Skeletal muscle satellite cell (primary cell): ENCODE measurements around the gene HMGN1.

ENCODE experiments used
- H3K27me3 ChIP-seq: 2 replicates; pipeline ENCODE4 v1.7.0; 2013; ENCODE audit warnings: low read length; ENCODE audit not compliant: control insufficient read depth, insufficient read depth
- H3K36me3 ChIP-seq: 2 replicates; pipeline ENCODE4 v1.7.0; 2013; ENCODE audit warnings: mild to moderate bottlenecking, control low read depth, low read length; ENCODE audit not compliant: insufficient read depth
- H3K4me1 ChIP-seq: 2 replicates; pipeline ENCODE4 v1.7.0; 2013; ENCODE audit warnings: low read length; ENCODE audit not compliant: control insufficient read depth, insufficient read depth
- H3K4me2 ChIP-seq: 2 replicates; pipeline ENCODE4 v1.7.0; 2013; ENCODE audit warnings: mild to moderate bottlenecking, low read length
- H3K4me3 ChIP-seq: 2 replicates; pipeline ENCODE4 v1.7.0; 2013; ENCODE audit warnings: low read length
- H3K9ac ChIP-seq: 2 replicates; pipeline ENCODE4 v1.7.0; 2013; ENCODE audit warnings: mild to moderate bottlenecking, low read depth, low read length, moderate library complexity
- H3K9me3 ChIP-seq: replicated peaks from 2 replicates; pipeline ENCODE4 v1.7.0; 2013; ENCODE audit warnings: mild to moderate bottlenecking, control low read depth, low read length

The HMGN1 gene

GRCh38 chr21:39364949-39365348, 16.1 kb upstream of the HMGN1 start:
- H3K4me1 ChIP-seq, result peaks cover 14% of the 10 kb centered on the region
- no peaks in the 10 kb centered on the region for H3K9me3 ChIP-seq
- H3K4me2 ChIP-seq, result peak overlapping the region; percentile 7
- H3K27me3 ChIP-seq, result peaks cover 13% of the 10 kb centered on the region
- H3K9ac ChIP-seq, result no peak overlapping the region
- H3K36me3 ChIP-seq, result no peaks in the 10 kb centered on the region
- no peak overlapping the region for H3K4me3 ChIP-seq

GRCh38 chr21:39363607-39364555, 15.0 kb upstream of the HMGN1 start:
- Histone ChIP-seq H3K4me2 (no peak overlapping the region), H3K9me3 (no peaks in the 10 kb centered on the region), H3K4me1 (peaks cover 14% of the 10 kb centered on the region), H3K36me3 (no peaks in the 10 kb centered on the region), H3K4me3 (no peak overlapping the region), H3K27me3 (peaks cover 18% of the 10 kb centered on the region), H3K9ac (no peak overlapping the region)

GRCh38 chr21:39362733-39363132, 13.8 kb upstream of the HMGN1 start:
- H3K27me3 ChIP-seq, result peaks cover 22% of the 10 kb centered on the region
- H3K9me3 ChIP-seq, result no peaks in the 10 kb centered on the region
- H3K4me1 ChIP-seq, result peaks cover 14% of the 10 kb centered on the region
- H3K36me3 ChIP-seq, result no peaks in the 10 kb centered on the region
- H3K4me3 ChIP-seq, result no peak overlapping the region
- no peak overlapping the region for H3K9ac ChIP-seq
- no peak overlapping the region for H3K4me2 ChIP-seq

- Histone ChIP-seq H3K4me2 (no peak overlapping the region), H3K9ac (no peak overlapping the region), H3K9me3 (no peaks in the 10 kb centered on the region), H3K4me1 (peaks cover 9% of the 10 kb centered on the region), H3K27me3 (peaks cover 31% of the 10 kb centered on the region), H3K36me3 (no peaks in the 10 kb centered on the region), H3K4me3 (no peak overlapping the region)
Measured at GRCh38 chr21:39359382-39359781, 10.5 kb upstream of the HMGN1 start.

GRCh38 chr21:39353295-39353694, 4.4 kb upstream of the HMGN1 start:
- Histone ChIP-seq H3K9ac (no peak overlapping the region), H3K36me3 (no peaks in the 10 kb centered on the region), H3K4me3 (no peak overlapping the region), H3K4me1 (peaks cover 5% of the 10 kb centered on the region), H3K9me3 (no peaks in the 10 kb centered on the region), H3K27me3 (peaks cover 9% of the 10 kb centered on the region), H3K4me2 (no peak overlapping the region)

GRCh38 chr21:39350094-39351005, 1.5 kb upstream of the HMGN1 start:
- H3K4me1 ChIP-seq, result peaks cover 17% of the 10 kb centered on the region
- H3K36me3 ChIP-seq, result peaks cover 15% of the 10 kb centered on the region
- H3K4me2 ChIP-seq, result peak overlapping the region; percentile 90
- H3K9ac ChIP-seq, result peak overlapping the region; percentile 71
- H3K9me3 ChIP-seq, result no peaks in the 10 kb centered on the region
- peak overlapping the region; percentile 79 for H3K4me3 ChIP-seq
- peaks cover 9% of the 10 kb centered on the region for H3K27me3 ChIP-seq

- Histone ChIP-seq H3K4me3 (peak overlapping the region; percentile 79), H3K4me2 (peak overlapping the region; percentile 90), H3K36me3 (peaks cover 23% of the 10 kb centered on the region), H3K27me3 (no peaks in the 10 kb centered on the region), H3K9me3 (no peaks in the 10 kb centered on the region), H3K4me1 (peaks cover 17% of the 10 kb centered on the region), H3K9ac (peak overlapping the region; percentile 71)
Measured at GRCh38 chr21:39349211-39350093, 564 bp upstream of the HMGN1 start.

- H3K9ac ChIP-seq, result peak overlapping the region; percentile 96
- no peaks in the 10 kb centered on the region for H3K27me3 ChIP-seq
- peak overlapping the region; percentile 91 for H3K4me2 ChIP-seq
- H3K36me3 ChIP-seq, result peaks cover 33% of the 10 kb centered on the region
- peaks cover 17% of the 10 kb centered on the region for H3K4me1 ChIP-seq
- H3K9me3 ChIP-seq, result no peaks in the 10 kb centered on the region
- H3K4me3 ChIP-seq, result peak overlapping the region; percentile 98
Measured at GRCh38 chr21:39348040-39348354, 891 bp downstream of the HMGN1 start.

- Histone ChIP-seq H3K9ac (peak overlapping the region; percentile 96), H3K4me1 (peaks cover 17% of the 10 kb centered on the region), H3K27me3 (no peaks in the 10 kb centered on the region), H3K4me2 (peak overlapping the region; percentile 91), H3K4me3 (peak overlapping the region; percentile 98), H3K9me3 (no peaks in the 10 kb centered on the region), H3K36me3 (peaks cover 34% of the 10 kb centered on the region)
Measured at GRCh38 chr21:39347537-39347936, 1.4 kb downstream of the HMGN1 start.

- H3K4me1 ChIP-seq, result peaks cover 17% of the 10 kb centered on the region
- H3K27me3 ChIP-seq, result no peaks in the 10 kb centered on the region
- no peaks in the 10 kb centered on the region for H3K9me3 ChIP-seq
- H3K9ac ChIP-seq, result peak overlapping the region; percentile 96
- H3K36me3 ChIP-seq, result peaks cover 37% of the 10 kb centered on the region
- peak overlapping the region; percentile 91 for H3K4me2 ChIP-seq
- peak overlapping the region; percentile 98 for H3K4me3 ChIP-seq
Measured at GRCh38 chr21:39346671-39347331, 2.1 kb downstream of the HMGN1 start.
